AG10803 (cell line): ENCODE data around the gene ROBO1.

Source experiments
- DNase-seq: peaks from one replicate; pipeline ENCODE4 v3.0.0; 2010; ENCODE audit warnings: low read depth
- H3K4me3 ChIP-seq: 2 replicates; pipeline ENCODE4 v1.5.1; 2011; ENCODE audit warnings: mild to moderate bottlenecking, low read length, control low read depth
- CTCF ChIP-seq: conservative IDR thresholded peaks from 2 replicates; pipeline ENCODE4 v1.5.1; 2011; ENCODE audit warnings: mild to moderate bottlenecking, low read length, control low read depth, inconsistent platforms

The ROBO1 gene

GRCh38 chr3:79039192-79039591, 728.6 kb downstream of the ROBO1 start:
- TF ChIP-seq CTCF: no peak
- no peak overlapping the region for H3K4me3 ChIP-seq
- DNase-seq: peak; percentile 25

- TF ChIP-seq CTCF: no peak
- H3K4me3 ChIP-seq: no peak overlapping the region
- DNase-seq: peak; percentile 15
Observed at GRCh38 chr3:79038636-79039035, 729.2 kb downstream of the ROBO1 start.

- H3K4me3 ChIP-seq: no peak overlapping the region
- no peak for TF ChIP-seq CTCF
- DNase-seq: no peak
Observed at GRCh38 chr3:79038057-79038456, 729.7 kb downstream of the ROBO1 start.

- DNase-seq: peak; percentile 57
- peak; percentile 77 for TF ChIP-seq CTCF
- H3K4me3 ChIP-seq: no peak overlapping the region
Observed at GRCh38 chr3:79032686-79033318, 735.0 kb downstream of the ROBO1 start.

- no peak for TF ChIP-seq CTCF
- no peak overlapping the region for H3K4me3 ChIP-seq
- no peak for DNase-seq
Observed at GRCh38 chr3:79030157-79030556, 737.6 kb downstream of the ROBO1 start.

GRCh38 chr3:79028916-79029315, 738.9 kb downstream of the ROBO1 start:
- no peak for DNase-seq
- no peak for TF ChIP-seq CTCF

GRCh38 chr3:79027593-79027992, 740.2 kb downstream of the ROBO1 start:
- no peak for DNase-seq
- no peak overlapping the region for H3K4me3 ChIP-seq
- TF ChIP-seq CTCF: no peak

More at GRCh38 chr3:79028916-79029315, 738.9 kb downstream of the ROBO1 start:
- H3K4me3 ChIP-seq: no peak overlapping the region
